ENCODE data around the gene PTBP3. TPM values are rescaled to one million over a fixed set of nuclear protein-coding genes. Genes with fewer than 3 reads are reported as not detected.

PTBP3 gene
- total RNA-seq, 4 donors from 2014 or later = 52.1 to 126 (median 71.0) TPM

GRCh38 chr9:112218908-112219307, 114.5 kb downstream of the PTBP3 start:
- Histone ChIP-seq H3K4me1 (no peaks in the 10 kb centered on the region), H3K36me3 (peaks cover 0 to 51% (median 0%) of the 10 kb centered on the region in 3 donors), H3K4me3 (no peak overlapping the region), H3K27ac (no peak overlapping the region), H3K9me3 (no peaks in the 10 kb centered on the region), H3K27me3 (no peaks in the 10 kb centered on the region)
- TF ChIP-seq POLR2A (IDR thresholded peaks at IDR 0.05) = no peak
- TF ChIP-seq CTCF (IDR thresholded peaks at IDR 0.05) = no peak
- no peak for DNase-seq

- no peaks in the 10 kb centered on the region for H3K4me1 ChIP-seq
- H3K27ac ChIP-seq = no peak overlapping the region
- H3K9me3 ChIP-seq = no peaks in the 10 kb centered on the region
- no peaks in the 10 kb centered on the region for H3K27me3 ChIP-seq
- TF ChIP-seq POLR2A (IDR thresholded peaks at IDR 0.05) (no peak), CTCF (IDR thresholded peaks at IDR 0.05) (no peak)
- H3K36me3 ChIP-seq = peaks cover 0 to 53% (median 2%) of the 10 kb centered on the region in 3 donors
- no peak overlapping the region for H3K4me3 ChIP-seq
- DNase-seq = no peak
Observed at GRCh38 chr9:112212926-112213325, 120.5 kb downstream of the PTBP3 start.

GRCh38 chr9:112207451-112207850, 126.0 kb downstream of the PTBP3 start:
- H3K27ac ChIP-seq = no peak overlapping the region
- peaks cover 0 to 3% (median 0%) of the 10 kb centered on the region in 4 donors for H3K9me3 ChIP-seq

GRCh38 chr9:112203536-112203935, 129.9 kb downstream of the PTBP3 start:
- Histone ChIP-seq H3K36me3 (peaks cover 0 to 13% (median 0%) of the 10 kb centered on the region in 3 donors), H3K4me3 (no peak overlapping the region), H3K9me3 (peaks cover 0 to 3% (median 0%) of the 10 kb centered on the region in 4 donors), H3K27me3 (no peaks in the 10 kb centered on the region), H3K27ac (no peak overlapping the region), H3K4me1 (no peaks in the 10 kb centered on the region)
- no peak for DNase-seq
- TF ChIP-seq POLR2A (IDR thresholded peaks at IDR 0.05) (no peak), CTCF (IDR thresholded peaks at IDR 0.05) (no peak)

More at GRCh38 chr9:112207451-112207850, 126.0 kb downstream of the PTBP3 start:
- peaks cover 0 to 41% (median 2%) of the 10 kb centered on the region in 3 donors for H3K36me3 ChIP-seq
- no peak for DNase-seq
- H3K27me3 ChIP-seq = no peaks in the 10 kb centered on the region
- H3K4me3 ChIP-seq = no peak overlapping the region
- no peaks in the 10 kb centered on the region for H3K4me1 ChIP-seq
- TF ChIP-seq CTCF (IDR thresholded peaks at IDR 0.05) = no peak
- TF ChIP-seq POLR2A (IDR thresholded peaks at IDR 0.05) = no peak

- Histone ChIP-seq H3K27ac (no peak overlapping the region), H3K9me3 (no peaks in the 10 kb centered on the region), H3K27me3 (no peaks in the 10 kb centered on the region), H3K36me3 (no peaks in the 10 kb centered on the region), H3K4me3 (no peak overlapping the region), H3K4me1 (no peaks in the 10 kb centered on the region)
- no peak for TF ChIP-seq CTCF (IDR thresholded peaks at IDR 0.05)
- TF ChIP-seq POLR2A (IDR thresholded peaks at IDR 0.05) = no peak
- DNase-seq = no peak
Observed at GRCh38 chr9:112200711-112201110, 132.7 kb downstream of the PTBP3 start.

GRCh38 chr9:112198646-112199045, 134.8 kb downstream of the PTBP3 start:
- TF ChIP-seq CTCF (IDR thresholded peaks at IDR 0.05) (no peak), POLR2A (IDR thresholded peaks at IDR 0.05) (no peak)
- no peaks in the 10 kb centered on the region for H3K9me3 ChIP-seq
- no peaks in the 10 kb centered on the region for H3K27me3 ChIP-seq
- no peak for DNase-seq
- H3K27ac ChIP-seq = no peak overlapping the region
- no peaks in the 10 kb centered on the region for H3K4me1 ChIP-seq
- H3K36me3 ChIP-seq = no peaks in the 10 kb centered on the region
- no peak overlapping the region for H3K4me3 ChIP-seq
